22Rv1 (cell line): ENCODE measurements around the gene SDK2.

Experiments
- ZFX ChIP-seq: fragments of 450-650 bp; IDR thresholded peaks from 2 replicates; pipeline ENCODE4 v1.6.1; 2017; ENCODE audit warnings: antibody characterized with exemption, borderline replicate concordance
- TF ChIP-seq, protein P1 (sequence below): fragments of 450-650 bp; IDR thresholded peaks from 2 replicates; pipeline ENCODE4 v1.5.1; 2017; ENCODE audit warnings: mild to moderate bottlenecking

- TF ChIP-seq, protein P1, sequence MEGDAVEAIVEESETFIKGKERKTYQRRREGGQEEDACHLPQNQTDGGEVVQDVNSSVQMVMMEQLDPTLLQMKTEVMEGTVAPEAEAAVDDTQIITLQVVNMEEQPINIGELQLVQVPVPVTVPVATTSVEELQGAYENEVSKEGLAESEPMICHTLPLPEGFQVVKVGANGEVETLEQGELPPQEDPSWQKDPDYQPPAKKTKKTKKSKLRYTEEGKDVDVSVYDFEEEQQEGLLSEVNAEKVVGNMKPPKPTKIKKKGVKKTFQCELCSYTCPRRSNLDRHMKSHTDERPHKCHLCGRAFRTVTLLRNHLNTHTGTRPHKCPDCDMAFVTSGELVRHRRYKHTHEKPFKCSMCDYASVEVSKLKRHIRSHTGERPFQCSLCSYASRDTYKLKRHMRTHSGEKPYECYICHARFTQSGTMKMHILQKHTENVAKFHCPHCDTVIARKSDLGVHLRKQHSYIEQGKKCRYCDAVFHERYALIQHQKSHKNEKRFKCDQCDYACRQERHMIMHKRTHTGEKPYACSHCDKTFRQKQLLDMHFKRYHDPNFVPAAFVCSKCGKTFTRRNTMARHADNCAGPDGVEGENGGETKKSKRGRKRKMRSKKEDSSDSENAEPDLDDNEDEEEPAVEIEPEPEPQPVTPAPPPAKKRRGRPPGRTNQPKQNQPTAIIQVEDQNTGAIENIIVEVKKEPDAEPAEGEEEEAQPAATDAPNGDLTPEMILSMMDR, result no peak
- TF ChIP-seq ZFX, result no peak
Observed at GRCh38 chr17:73302189-73302588, 342.1 kb downstream of the SDK2 start.
